OCI-LY7 (cell line): ENCODE results near the gene ABCB9.

Source experiments
- EZH2phosphoT487 ChIP-seq: fragments of 200-600 bp; sonication (generic); IDR thresholded peaks from 2 replicates; pipeline ENCODE4 v1.6.1; 2018; ENCODE audit warnings: low read depth, borderline replicate concordance, mild to moderate bottlenecking, mixed run types, antibody characterized with exemption, low read length, moderate library complexity, mixed read lengths
- TF ChIP-seq, protein P1 (sequence below): fragments of 200-600 bp; sonication (generic); conservative IDR thresholded peaks from 2 replicates; pipeline ENCODE4 v1.5.1; 2014; ENCODE audit warnings: mild to moderate bottlenecking, antibody characterized with exemption, low read length, moderate library complexity, mixed read lengths

GRCh38 chr12:123004287-123004686 is 38.0 kb upstream of the ABCB9 start:
- TF ChIP-seq, protein P1, sequence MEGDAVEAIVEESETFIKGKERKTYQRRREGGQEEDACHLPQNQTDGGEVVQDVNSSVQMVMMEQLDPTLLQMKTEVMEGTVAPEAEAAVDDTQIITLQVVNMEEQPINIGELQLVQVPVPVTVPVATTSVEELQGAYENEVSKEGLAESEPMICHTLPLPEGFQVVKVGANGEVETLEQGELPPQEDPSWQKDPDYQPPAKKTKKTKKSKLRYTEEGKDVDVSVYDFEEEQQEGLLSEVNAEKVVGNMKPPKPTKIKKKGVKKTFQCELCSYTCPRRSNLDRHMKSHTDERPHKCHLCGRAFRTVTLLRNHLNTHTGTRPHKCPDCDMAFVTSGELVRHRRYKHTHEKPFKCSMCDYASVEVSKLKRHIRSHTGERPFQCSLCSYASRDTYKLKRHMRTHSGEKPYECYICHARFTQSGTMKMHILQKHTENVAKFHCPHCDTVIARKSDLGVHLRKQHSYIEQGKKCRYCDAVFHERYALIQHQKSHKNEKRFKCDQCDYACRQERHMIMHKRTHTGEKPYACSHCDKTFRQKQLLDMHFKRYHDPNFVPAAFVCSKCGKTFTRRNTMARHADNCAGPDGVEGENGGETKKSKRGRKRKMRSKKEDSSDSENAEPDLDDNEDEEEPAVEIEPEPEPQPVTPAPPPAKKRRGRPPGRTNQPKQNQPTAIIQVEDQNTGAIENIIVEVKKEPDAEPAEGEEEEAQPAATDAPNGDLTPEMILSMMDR = no peak
- no peak for TF ChIP-seq EZH2phosphoT487
